Fibroblast of pulmonary artery (primary cell): ENCODE measurements around the gene TTC39C.
"Not testable (repeated sequence)": the region's sequence is repeated elsewhere in the genome, so short reads cannot be mapped to it uniquely, and the experiment has no call there.

Experiments
- DNase-seq: peaks from one replicate; pipeline ENCODE4 v3.0.0-alpha.2; 2010; ENCODE audit warnings: low read depth
- H3K4me3 ChIP-seq: replicated peaks from 2 replicates; pipeline ENCODE4 v1.5.1; 2011; ENCODE audit warnings: low read depth, mild to moderate bottlenecking, control low read depth, low read length, moderate library complexity
- TF ChIP-seq, protein P1 (sequence below): IDR thresholded peaks from 2 replicates; pipeline ENCODE4 v1.5.1; 2011; ENCODE audit warnings: mild to moderate bottlenecking, control low read depth, low read length, inconsistent platforms; ENCODE audit errors: missing control alignments

TTC39C gene

DNA sequence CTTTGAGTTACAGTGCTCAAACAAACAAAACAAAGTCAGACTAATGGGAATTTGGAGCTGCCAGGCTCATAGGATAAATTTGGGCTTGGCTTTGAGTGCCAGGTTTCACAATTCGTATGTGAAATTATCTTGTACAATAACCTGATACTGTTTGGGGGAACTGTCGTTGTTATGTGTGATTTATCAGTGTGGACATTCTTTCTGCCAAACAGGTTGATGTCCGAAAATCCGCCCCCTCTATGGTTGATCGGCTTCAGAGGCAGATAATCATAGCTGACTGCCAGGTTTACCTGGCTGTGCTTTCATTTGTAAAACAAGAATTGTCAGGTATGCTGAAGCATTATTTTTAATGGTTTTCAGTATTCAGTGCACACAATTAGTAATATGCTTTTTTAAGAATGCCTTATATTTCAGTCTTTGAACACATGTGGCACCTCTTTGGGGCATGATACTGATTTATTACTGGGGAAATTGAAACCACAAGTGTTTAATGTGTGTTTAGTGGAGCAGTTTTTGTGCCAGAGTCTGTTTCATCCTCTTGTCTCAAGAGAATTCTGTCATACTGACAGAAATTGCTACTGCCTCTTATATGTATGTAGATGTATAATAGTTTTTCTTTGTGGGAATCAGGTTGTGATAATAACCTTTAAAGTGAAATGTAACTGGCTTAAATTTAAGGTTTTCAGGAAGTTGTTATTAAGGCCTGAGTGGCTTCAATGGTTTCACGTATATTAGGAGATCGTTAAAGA, 54.6 kb downstream of the TTC39C start:
- no peak for DNase-seq
- H3K4me3 ChIP-seq, result no peak overlapping the region
- TF ChIP-seq, protein P1, sequence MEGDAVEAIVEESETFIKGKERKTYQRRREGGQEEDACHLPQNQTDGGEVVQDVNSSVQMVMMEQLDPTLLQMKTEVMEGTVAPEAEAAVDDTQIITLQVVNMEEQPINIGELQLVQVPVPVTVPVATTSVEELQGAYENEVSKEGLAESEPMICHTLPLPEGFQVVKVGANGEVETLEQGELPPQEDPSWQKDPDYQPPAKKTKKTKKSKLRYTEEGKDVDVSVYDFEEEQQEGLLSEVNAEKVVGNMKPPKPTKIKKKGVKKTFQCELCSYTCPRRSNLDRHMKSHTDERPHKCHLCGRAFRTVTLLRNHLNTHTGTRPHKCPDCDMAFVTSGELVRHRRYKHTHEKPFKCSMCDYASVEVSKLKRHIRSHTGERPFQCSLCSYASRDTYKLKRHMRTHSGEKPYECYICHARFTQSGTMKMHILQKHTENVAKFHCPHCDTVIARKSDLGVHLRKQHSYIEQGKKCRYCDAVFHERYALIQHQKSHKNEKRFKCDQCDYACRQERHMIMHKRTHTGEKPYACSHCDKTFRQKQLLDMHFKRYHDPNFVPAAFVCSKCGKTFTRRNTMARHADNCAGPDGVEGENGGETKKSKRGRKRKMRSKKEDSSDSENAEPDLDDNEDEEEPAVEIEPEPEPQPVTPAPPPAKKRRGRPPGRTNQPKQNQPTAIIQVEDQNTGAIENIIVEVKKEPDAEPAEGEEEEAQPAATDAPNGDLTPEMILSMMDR, result no peak

GRCh38 chr18:24071029-24071428, 56.5 kb downstream of the TTC39C start:
- no peak overlapping the region for H3K4me3 ChIP-seq
- TF ChIP-seq, protein P1, result no peak
- DNase-seq, result no peak

DNA sequence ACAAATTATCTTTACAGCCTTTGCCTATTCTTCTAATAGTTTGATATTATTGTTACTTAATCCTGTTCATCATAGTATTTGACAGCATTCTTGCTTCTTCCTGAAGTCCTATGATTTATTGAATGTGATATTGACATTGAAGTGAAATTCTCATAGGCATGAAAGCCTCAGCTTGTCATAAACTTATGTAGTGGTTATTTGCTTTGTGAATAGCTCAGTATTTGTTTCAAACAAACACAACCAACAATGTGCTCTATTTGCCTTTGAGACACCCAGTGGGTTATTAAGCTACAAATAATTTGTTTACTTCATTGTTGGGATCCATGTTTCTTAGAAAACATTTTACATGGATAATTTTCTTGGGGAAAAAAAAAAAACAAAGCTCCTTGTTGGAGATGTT, 57.2 kb downstream of the TTC39C start:
- no peak for DNase-seq
- TF ChIP-seq, protein P1, result no peak
- H3K4me3 ChIP-seq, result no peak overlapping the region

DNA sequence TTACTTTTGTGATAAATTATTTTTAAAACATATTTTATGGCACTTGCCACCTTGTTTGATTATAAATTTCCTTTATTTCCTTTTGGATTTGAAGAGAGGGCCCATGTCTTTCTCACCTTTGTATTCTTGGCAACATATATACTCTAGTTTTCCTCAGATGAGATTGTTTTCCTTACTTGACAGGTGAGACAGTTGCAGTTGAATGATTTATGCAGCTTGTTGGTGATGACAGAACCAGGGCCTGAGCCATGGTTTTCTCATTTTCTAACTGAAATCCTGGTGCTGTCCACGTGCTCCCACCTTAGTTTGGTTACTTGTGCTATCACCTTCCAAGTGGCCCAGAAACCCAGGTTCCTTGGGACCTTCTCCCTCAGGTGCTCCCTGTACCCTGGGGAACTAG, 58.2 kb downstream of the TTC39C start:
- TF ChIP-seq, protein P1, result no peak

GRCh38 chr18:24073791-24074190, 59.2 kb downstream of the TTC39C start:
- H3K4me3 ChIP-seq, result no peak overlapping the region
- DNase-seq, result no peak
- TF ChIP-seq, protein P1, result no peak

More for the DNA sequence above, 58.2 kb downstream of the TTC39C start:
- H3K4me3 ChIP-seq, result no peak overlapping the region
- no peak for DNase-seq

DNA sequence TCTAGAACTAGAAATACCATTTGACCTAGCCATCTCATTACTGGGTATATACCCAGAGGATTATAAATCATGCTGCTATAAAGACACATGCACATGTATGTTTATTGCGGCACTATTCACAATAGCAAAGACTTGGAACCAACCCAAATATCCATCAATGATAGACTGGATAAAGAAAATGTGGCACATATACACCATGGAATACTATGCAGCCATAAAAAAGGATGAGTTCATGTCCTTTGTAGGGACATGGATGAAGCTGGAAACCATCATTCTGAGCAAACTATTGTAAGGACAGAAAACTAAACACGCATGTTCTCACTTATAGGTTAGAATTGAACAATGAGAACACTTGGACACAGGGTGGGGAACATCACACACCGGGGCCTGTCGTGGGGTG, 60.2 kb downstream of the TTC39C start:
- not testable (repeated sequence) for DNase-seq, H3K4me3 ChIP-seq

GRCh38 chr18:24075767-24076597, 61.4 kb downstream of the TTC39C start:
- peak; percentile 97 for DNase-seq
- TF ChIP-seq, protein P1, result peak; percentile 73
- no peak overlapping the region for H3K4me3 ChIP-seq
